GM19468 (cell line): ENCODE results near the gene PHC3.

Source experiments
- ATAC-seq: cut with Tn5 transposase; IDR thresholded peaks from one replicate; pipeline ENCODE4 v1.9.1; 2021; ENCODE audit warnings: mild to moderate bottlenecking, moderate library complexity, moderate number of reproducible peaks; ENCODE audit not compliant: unreplicated experiment; ENCODE audit errors: extremely low read depth

The PHC3 gene

DNA sequence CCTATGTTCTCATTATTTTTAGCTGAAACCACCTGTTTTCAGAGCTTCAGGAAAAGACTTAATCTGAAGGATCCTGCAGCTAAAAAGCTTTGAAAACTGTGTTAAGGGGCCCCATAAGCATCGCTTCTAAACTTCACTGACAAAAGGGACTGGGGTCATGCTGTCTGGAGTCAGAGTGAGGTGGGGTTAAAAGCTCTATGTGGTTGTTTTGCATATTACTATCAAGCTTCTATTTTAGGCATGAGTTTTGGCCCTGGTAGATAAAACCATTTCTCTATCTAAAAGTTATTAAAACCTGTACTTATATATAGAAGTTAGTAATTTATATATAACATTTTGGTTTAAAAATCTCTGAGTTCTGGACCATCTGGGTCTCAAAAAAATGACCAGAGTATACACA is 98.2 kb downstream of the PHC3 start:
- ATAC-seq: no peak

- no peak for ATAC-seq
Measured at GRCh38 chr3:170081079-170081741, 100.3 kb downstream of the PHC3 start.

DNA sequence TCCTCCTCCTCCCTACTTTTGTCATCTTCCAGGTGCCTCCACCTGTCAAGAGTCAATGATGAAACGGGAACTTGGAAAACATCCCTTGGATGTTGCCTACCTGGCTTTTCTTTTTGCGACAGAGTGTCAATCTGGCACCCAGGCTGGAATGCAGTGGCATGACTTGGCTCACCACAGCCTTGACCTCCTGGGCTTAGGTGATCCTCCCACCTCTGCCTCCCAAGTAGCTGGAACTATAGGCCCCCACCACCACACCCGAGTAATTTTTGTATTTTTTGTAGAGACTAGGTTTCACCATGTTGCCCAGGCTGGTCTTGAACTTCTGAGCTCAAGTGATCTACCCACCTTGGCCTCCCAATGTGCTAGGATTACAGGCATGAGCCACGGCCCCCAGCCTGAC is 100.9 kb downstream of the PHC3 start:
- ATAC-seq: no peak

DNA sequence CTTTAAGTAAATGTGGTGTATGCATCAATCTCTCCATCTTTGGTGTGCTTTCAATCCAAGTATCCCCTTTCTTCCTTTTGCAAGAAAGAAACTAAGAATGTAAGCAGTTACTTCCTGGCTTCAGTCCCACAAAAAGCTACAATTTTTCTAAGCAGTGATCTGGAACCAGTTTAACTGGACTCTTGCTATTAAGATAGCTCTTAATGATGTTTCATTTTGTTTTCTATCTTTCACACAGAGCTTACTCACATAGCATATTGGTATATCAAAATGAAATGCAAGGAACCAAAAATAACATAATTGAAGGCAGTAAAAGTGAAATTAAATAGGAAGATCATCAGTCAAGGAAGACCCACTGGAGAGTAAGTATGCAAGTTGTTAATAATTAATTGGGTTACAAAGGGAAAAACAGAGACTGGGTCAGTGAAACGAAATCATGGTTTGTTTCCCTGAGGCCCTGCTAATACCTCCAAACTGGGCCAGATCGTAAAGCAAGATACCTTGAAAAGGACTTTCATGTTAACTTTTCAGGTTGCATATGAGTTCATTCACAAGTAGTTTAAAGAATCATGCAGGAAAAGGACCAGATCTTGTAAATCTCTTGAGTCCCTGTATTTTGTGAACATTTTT is 101.9 kb downstream of the PHC3 start:
- no peak for ATAC-seq

GRCh38 chr3:170078620-170079281 is 102.8 kb downstream of the PHC3 start:
- no peak for ATAC-seq

DNA sequence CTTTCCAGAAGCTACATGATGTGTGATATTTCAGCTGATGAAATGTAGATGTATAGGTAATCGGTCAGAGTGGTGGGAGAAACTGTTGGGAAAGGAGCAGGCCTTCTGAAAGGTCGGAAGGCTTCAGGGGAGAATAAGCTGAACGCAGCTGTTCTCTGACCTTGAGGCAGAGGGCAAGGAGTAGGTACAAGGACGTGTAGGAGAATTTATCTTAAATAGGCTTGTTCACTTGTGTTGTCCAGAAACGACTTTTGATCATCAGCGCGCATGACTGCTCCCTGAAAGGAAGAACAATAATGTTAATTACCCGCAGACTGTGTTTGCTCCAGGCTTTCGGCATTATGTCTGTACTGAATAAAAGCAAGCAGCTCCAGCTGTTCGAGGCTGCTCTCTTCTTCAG is 104.2 kb downstream of the PHC3 start:
- ATAC-seq: no peak

GRCh38 chr3:170076715-170077238 is 104.8 kb downstream of the PHC3 start:
- no peak for ATAC-seq

DNA sequence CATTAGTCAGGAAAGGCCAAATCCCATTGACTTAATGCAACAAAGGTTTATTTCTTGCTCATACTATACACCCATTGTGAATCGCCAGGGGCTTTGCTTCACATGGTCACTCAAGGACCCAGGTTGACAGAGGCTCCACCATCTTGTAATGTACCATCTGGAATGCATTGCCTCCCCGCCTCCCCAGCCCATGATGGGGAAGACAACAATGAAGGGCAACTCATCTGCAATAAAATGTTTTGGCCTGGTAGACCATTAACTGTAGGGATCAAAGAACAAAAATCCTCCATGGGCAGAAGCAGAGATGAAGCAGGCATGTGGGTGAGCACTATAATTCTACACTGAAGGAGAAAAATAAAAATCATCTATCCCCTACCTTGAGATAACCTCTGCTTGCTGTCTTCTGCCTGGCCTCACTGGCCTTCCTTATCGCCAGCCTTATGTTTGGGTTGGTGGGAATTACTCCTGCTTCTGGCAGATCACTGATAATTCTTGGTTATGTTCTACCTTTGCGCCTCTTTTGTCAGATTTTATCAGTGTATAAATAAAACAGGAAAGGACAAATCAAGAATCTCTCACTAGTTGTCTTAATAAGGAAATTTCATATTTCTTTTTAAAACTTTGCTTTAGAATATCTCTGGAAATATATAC is 106.0 kb downstream of the PHC3 start:
- ATAC-seq: no peak

- no peak for ATAC-seq
Measured at GRCh38 chr3:170064108-170064507, 117.4 kb downstream of the PHC3 start.

DNA sequence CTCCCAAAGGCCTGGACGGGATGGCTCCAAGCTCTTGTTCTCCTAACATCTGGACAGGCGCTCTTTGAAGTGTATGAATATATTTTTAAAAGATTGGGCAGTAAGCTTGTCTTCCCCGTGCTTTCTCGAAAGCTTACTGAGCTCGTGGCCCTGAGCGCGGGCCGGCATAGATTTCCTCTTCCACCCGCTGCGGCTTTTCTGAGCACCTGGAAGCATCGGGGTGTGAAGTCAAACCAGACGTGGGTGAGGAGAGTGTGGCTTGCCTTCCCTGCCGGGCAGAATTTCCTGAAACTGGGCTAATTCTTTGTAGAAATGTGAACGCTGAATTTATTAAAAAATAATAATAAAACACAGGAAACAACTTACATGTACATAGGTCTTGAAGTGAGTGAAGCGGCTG is 117.8 kb downstream of the PHC3 start:
- ATAC-seq: no peak

DNA sequence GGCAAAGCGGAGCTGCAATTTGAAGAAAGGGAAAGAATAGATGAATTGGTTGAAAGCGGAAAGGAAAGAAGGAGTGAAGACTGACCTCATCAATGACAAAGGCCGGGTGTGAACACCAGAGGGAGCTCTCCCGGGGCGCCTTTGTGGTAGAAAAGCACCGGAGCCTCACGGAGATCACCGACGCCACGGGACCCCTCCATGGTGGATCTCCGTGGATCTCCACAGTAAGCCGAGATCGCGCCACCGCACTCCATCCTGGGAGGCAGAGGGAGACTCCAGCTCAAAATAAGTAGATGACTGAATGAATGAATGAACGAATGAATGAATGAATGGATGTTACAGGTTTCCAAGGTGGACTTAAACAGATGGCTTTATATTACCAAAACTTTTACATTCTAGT is 118.8 kb downstream of the PHC3 start:
- ATAC-seq: no peak

- ATAC-seq: no peak
Measured at GRCh38 chr3:170062068-170062467, 119.5 kb downstream of the PHC3 start.

DNA sequence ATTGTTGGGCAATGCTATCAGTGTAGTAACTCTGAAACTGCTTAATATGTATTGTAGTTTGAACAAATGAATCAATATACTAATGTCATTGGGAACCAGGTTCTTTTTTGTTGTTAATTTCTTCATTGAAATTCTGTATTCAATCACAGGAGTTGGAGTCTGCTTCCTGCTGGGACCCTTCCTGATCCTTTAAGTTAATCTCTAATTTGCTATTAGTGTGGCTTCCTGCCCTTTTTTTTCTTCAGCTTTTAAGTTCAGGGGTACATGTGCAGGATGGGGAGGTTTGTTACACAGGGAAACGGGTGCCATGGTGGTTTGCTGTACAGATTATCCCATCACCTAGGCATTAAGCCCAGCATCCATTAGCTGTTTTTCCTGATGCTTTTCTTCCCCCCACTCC is 122.1 kb downstream of the PHC3 start:
- no peak for ATAC-seq

DNA sequence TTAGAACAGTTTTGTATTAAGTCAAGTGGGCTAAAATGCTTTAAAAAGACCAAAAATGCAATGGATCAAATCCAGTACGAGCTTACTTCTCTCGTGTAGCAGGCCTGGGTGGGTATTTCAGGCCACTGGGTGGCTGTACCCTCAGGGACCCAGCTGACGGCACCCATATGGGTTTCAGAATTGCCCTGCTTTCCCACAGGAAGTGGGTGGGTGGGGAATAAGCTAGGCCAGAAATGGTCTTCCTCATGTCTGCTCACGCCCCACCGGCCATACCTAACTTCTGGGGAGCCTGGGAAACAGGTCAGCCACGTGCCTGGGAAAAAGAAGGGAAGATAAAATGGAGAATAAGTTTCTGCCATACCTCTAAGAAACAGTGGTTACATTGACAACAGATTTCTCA is 123.4 kb downstream of the PHC3 start:
- no peak for ATAC-seq

DNA sequence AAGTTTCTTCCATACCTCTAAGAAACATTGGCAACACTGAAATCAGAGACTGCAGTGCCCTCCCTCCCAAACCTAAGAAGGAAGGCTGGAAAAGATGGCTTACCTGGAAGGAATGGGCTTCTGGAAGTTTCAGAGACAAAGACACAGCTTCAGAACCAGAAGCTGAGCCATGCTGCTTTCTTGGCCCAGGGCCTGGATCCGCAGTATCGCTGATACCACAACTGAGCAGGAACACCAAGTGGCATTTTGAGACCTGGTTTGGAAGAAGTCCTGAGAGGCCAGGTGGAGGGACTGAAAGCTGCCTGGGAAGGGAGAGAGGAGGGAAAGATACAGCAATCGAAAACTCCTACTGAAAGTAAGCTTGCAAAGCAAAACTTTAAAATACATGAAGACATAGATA is 124.0 kb downstream of the PHC3 start:
- ATAC-seq: no peak

- ATAC-seq: peak; percentile 95
Measured at GRCh38 chr3:170056710-170057454, 124.7 kb downstream of the PHC3 start.

- ATAC-seq: peak; percentile 44
Measured at GRCh38 chr3:170055209-170055608, 126.3 kb downstream of the PHC3 start.

GRCh38 chr3:170054204-170054603 is 127.3 kb downstream of the PHC3 start:
- ATAC-seq: no peak

DNA sequence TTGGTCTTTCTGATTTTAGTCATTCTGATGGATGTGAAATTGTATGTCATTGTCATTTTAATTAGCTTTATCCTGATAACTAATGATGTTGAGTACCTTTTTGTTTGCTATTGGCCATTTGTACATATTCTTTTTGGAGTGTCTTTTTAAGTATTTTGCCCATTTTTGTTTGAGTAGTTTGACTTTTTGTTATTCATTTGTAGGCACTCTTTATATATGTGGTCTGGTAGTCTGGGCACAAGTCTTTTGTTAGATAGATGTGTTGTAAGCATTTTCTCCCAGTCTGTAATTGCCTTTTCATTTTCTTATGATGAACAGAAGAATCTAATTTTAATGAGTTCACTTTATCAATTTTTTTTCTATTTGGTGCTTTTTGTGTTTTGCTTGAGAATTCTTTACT is 129.1 kb downstream of the PHC3 start:
- ATAC-seq: no peak

GRCh38 chr3:170050753-170051152 is 130.8 kb downstream of the PHC3 start:
- no peak for ATAC-seq
